HepG2 (cell line): ENCODE measurements around the gene RSBN1L. TPM values are rescaled to one million over a fixed set of nuclear protein-coding genes. Genes with fewer than 3 reads are reported as not detected.
A peak's percentile ranks its signal among the peaks of the same experiment; 100 is the strongest.

Experiments
- ATAC-seq: fragments of 200-7000 bp; cut with Tn5 transposase; 3 replicates; pipeline ENCODE4 v1.9.1; 2020; ENCODE audit warnings: mild to moderate bottlenecking, moderate library complexity
- BruUV-seq: library from RNA; stranded (reverse); fragments of 400-500 nt; replicated peaks from 2 replicates; lab custom pipeline; 2021; lab: Mats Ljungman, UMichigan
- CTCF ChIA-PET: fragments of 300-600 bp; formaldehyde crosslinking; extraction: SDS; loops from one replicate; lab custom pipeline; 2021; ENCODE audit warnings: low total read pairs, inconsistent platforms, low intra/inter-chr PET ratio; lab: Yijun Ruan, JAX
- POLR2A ChIA-PET: fragments of 350-600 bp; sonication (Branson Sonifier 250); formaldehyde crosslinking; loops from one replicate; lab custom pipeline; 2020; ENCODE audit warnings: antibody characterized with exemption, inconsistent platforms; lab: Yijun Ruan, JAX
- DNase-seq: peaks from one replicate; pipeline ENCODE4 v3.0.0-alpha.2; 2015; ENCODE audit warnings: low spot score
- FAIRE-seq: peaks from 3 replicates; lab custom pipeline; 2011; peaks lifted over from hg19 to GRCh38; lab: Jason Lieb, UNC
- H2AFZ ChIP-seq: one replicate; pipeline ENCODE4 v1.6.1; 2011; ENCODE audit warnings: low read length, inconsistent platforms
- H3K27ac ChIP-seq: fragments of 300-600 bp; 3 replicates; pipeline ENCODE4 v1.8.0; 2011; ENCODE audit warnings: mixed run types, mild to moderate bottlenecking, mixed read lengths, low read length, inconsistent platforms; ENCODE audit not compliant: insufficient read depth; ENCODE audit errors: extremely low read length
- H3K27me3 ChIP-seq, 2 experiments: fragments of 200-600 bp in 1 of 2; 2 replicates in 1 of 2; 3 replicates in 1 of 2; pipeline versions ENCODE4 v1.6.0 to v1.8.0; 2011; ENCODE audit warnings: low read length in 2 of 2, mild to moderate bottlenecking in 2 of 2, moderate library complexity in 2 of 2, inconsistent platforms in 1 of 2; ENCODE audit not compliant: insufficient read depth in 2 of 2, control insufficient read depth in 1 of 2
- H3K36me3 ChIP-seq, 2 experiments: fragments of 200-600 bp in 1 of 2; replicated peaks in 1 of 2; 2 replicates in 1 of 2; 3 replicates in 1 of 2; pipeline versions ENCODE4 v1.5.1 to v1.8.0; 2011; ENCODE audit warnings: low read length in 2 of 2, inconsistent platforms in 1 of 2; ENCODE audit not compliant: insufficient read depth in 2 of 2, control insufficient read depth in 1 of 2
- H3K4me1 ChIP-seq: 2 replicates; pipeline ENCODE4 v1.5.1; 2012; ENCODE audit warnings: low read length, inconsistent platforms; ENCODE audit not compliant: insufficient read depth
- H3K4me2 ChIP-seq: 2 replicates; pipeline ENCODE4 v1.6.0; 2011; ENCODE audit warnings: low read depth, low read length, inconsistent platforms
- H3K4me3 ChIP-seq, 3 experiments: fragments of 200-600 bp in 1 of 3; sonication (generic), shearing (Covaris generic) in 1 of 3; replicated peaks in 1 of 3; 2 replicates each; pipeline ENCODE4 v1.5.1; 2011 to 2016; ENCODE audit warnings: low read length in 3 of 3, inconsistent platforms in 2 of 3, low read depth in 2 of 3, mild to moderate bottlenecking in 2 of 3, control low read depth in 1 of 3, mixed read lengths in 1 of 3; ENCODE audit not compliant: insufficient read depth in 1 of 3
- H3K79me2 ChIP-seq: one replicate; pipeline ENCODE4 v1.6.1; 2011; ENCODE audit warnings: low read length, inconsistent platforms; ENCODE audit not compliant: insufficient read depth
- H3K9ac ChIP-seq: 2 replicates; pipeline ENCODE4 v1.6.0; 2011; ENCODE audit warnings: mild to moderate bottlenecking, low read depth, low read length, inconsistent platforms; ENCODE audit not compliant: insufficient read depth
- H3K9me3 ChIP-seq: 2 replicates; pipeline ENCODE4 v1.5.1; 2012; ENCODE audit warnings: mild to moderate bottlenecking, low read length
- H4K20me1 ChIP-seq: 2 replicates; pipeline ENCODE4 v1.6.0; 2011; ENCODE audit warnings: inconsistent platforms, mild to moderate bottlenecking, low read length, moderate library complexity; ENCODE audit not compliant: insufficient read depth
- ATM ChIP-seq: fragments of 450-650 bp; IDR thresholded peaks from 2 replicates; pipeline ENCODE4 v1.7.1; 2017; ENCODE audit warnings: mild to moderate bottlenecking, borderline replicate concordance
- GABPA ChIP-seq, 2 experiments: IDR thresholded peaks; 2 replicates each; pipeline ENCODE4 v1.6.1; 2011 to 2016; ENCODE audit warnings: low read depth in 2 of 2, low read length in 1 of 2, missing biosample characterization in 1 of 2, missing genetic modification characterization in 1 of 2
- IKZF5 ChIP-seq: IDR thresholded peaks from 2 replicates; pipeline ENCODE4 v1.6.1; 2018; ENCODE audit warnings: missing genetic modification reagents, mild to moderate bottlenecking, missing compliant biosample characterization
- SMAD9 ChIP-seq: sonication (generic); formaldehyde crosslinking; IDR thresholded peaks from 2 replicates; pipeline ENCODE4 v1.5.1; 2020; ENCODE audit warnings: mild to moderate bottlenecking, missing genetic modification reagents
- TRIM24 ChIP-seq: sonication (generic); formaldehyde crosslinking; IDR thresholded peaks from 2 replicates; pipeline ENCODE4 v1.8.0; 2022; ENCODE audit warnings: mild to moderate bottlenecking, missing genetic modification reagents
- ZMYM2 ChIP-seq: sonication (generic); formaldehyde crosslinking; IDR thresholded peaks from 2 replicates; pipeline ENCODE4 v1.8.0; 2022; ENCODE audit warnings: mild to moderate bottlenecking, missing genetic modification reagents
- ZNF614 ChIP-seq: IDR thresholded peaks from 2 replicates; pipeline ENCODE4 v1.6.1; 2018; ENCODE audit warnings: missing biosample characterization, missing genetic modification reagents, inconsistent platforms, borderline replicate concordance
- WGBS: methylation state at CpG from one replicate; pipeline ENCODE4 v1.1.6; 2017; ENCODE audit warnings: low lambda C conversion rate; 5-methylcytosine and 5-hydroxymethylcytosine counted together
- in situ Hi-C: cut with HindIII; loops from 2 replicates; pipeline ENCODE4 v1.10.0; 2017; ENCODE audit warnings: low pct_unique_long_range_greater_than_20kb; ENCODE audit not compliant: extremely low pct_ligation_motif_present
- intact Hi-C: fragments of 100-400 bp; cut with micrococcal nuclease; formaldehyde crosslinking; loops from one replicate; pipeline ENCODE4 v1.10.0; 2022; ENCODE audit not compliant: unreplicated experiment
- polyA plus RNA-seq, 8 experiments: library from polyadenylated mRNA; depleted of rRNA in 3 of 8; stranded (reverse) in 7 of 8; unstranded in 1 of 8; fragments of >200 nt; fragmentation: Illumina TruSeq in 4 of 8; extraction: Trizol in 4 of 8; gene quantifications; 2 replicates each; pipeline versions ENCODE4 v1.2.1 to v1.2.3, GENCODE V29; 2011 to 2016; ENCODE audit warnings: low read depth in 4 of 8, missing spikeins in 1 of 8, mixed read lengths in 1 of 8; ENCODE audit not compliant: insufficient read depth in 1 of 8
- total RNA-seq, 5 experiments: library from RNA; depleted of rRNA; stranded (reverse); fragments of >200 nt; fragmentation: Illumina TruSeq; extraction: Trizol; gene quantifications; 2 replicates each; pipeline ENCODE4 v1.2.3, GENCODE V29; 2016; ENCODE audit warnings: low read depth in 1 of 5
- TF ChIP-seq, protein P1 (sequence below): fragments of 450-650 bp; IDR thresholded peaks from 2 replicates; pipeline ENCODE4 v1.6.1; 2017; ENCODE audit warnings: mild to moderate bottlenecking
- TF ChIP-seq, protein P2 (sequence below): sonication (generic); formaldehyde crosslinking; IDR thresholded peaks from 2 replicates; pipeline ENCODE4 v1.4.0; 2020; ENCODE audit warnings: mild to moderate bottlenecking, low read depth, missing genetic modification reagents
- TF ChIP-seq, protein P3 (sequence below): sonication (generic); formaldehyde crosslinking; conservative IDR thresholded peaks from 2 replicates; pipeline ENCODE4 v1.8.1; 2023; ENCODE audit warnings: missing genetic modification reagents
- TF ChIP-seq, protein P4 (sequence below): sonication (generic); formaldehyde crosslinking; IDR thresholded peaks from 2 replicates; pipeline ENCODE4 v1.8.0; 2022; ENCODE audit warnings: mild to moderate bottlenecking, missing genetic modification reagents; ENCODE audit not compliant: insufficient replicate concordance
- TF ChIP-seq, protein P5 (sequence below): IDR thresholded peaks from 2 replicates; pipeline ENCODE4 v1.6.1; 2012; ENCODE audit warnings: low read length, improper control_type of control experiment

The RSBN1L gene
- total and polyA plus RNA-seq, 2 of the 13 experiments (the other 11 are each of a cell fraction or from before 2014, with no cell fraction given) = 7.7 to 21.3 TPM

- no peaks in the 10 kb centered on the region for H3K27me3 ChIP-seq
- no peak for DNase-seq
- intact Hi-C loops (no loop called here), in situ Hi-C loops (no loop called here)
- H3K27ac ChIP-seq = no peak overlapping the region
- ATAC-seq = peak; percentile 20; the same call in 1 of the 3 replicates
- no peak overlapping the region for H3K4me2 ChIP-seq
- no TSS peak for BruUV-seq
- H3K79me2 ChIP-seq = no peaks in the 10 kb centered on the region
- peaks cover 3% of the 10 kb centered on the region for H3K4me1 ChIP-seq
- H3K36me3 ChIP-seq = no peaks in the 10 kb centered on the region; a peak in 1 of 5 replicates
- no peaks in the 10 kb centered on the region for H4K20me1 ChIP-seq
- no peak overlapping the region for H3K4me3 ChIP-seq
- POLR2A ChIA-PET = no interaction called here
- H3K9ac ChIP-seq = no peak overlapping the region
- 96% methylated on average over 2 of the region's 2 CpGs for WGBS
- peaks cover 12% of the 10 kb centered on the region for H3K9me3 ChIP-seq
- no peak for FAIRE-seq
- CTCF ChIA-PET = no interaction called here
- no peak overlapping the region for H2AFZ ChIP-seq
- no peak for TF ChIP-seq TRIM24 (CRISPR knock-in tag)
- TF ChIP-seq, protein P1, sequence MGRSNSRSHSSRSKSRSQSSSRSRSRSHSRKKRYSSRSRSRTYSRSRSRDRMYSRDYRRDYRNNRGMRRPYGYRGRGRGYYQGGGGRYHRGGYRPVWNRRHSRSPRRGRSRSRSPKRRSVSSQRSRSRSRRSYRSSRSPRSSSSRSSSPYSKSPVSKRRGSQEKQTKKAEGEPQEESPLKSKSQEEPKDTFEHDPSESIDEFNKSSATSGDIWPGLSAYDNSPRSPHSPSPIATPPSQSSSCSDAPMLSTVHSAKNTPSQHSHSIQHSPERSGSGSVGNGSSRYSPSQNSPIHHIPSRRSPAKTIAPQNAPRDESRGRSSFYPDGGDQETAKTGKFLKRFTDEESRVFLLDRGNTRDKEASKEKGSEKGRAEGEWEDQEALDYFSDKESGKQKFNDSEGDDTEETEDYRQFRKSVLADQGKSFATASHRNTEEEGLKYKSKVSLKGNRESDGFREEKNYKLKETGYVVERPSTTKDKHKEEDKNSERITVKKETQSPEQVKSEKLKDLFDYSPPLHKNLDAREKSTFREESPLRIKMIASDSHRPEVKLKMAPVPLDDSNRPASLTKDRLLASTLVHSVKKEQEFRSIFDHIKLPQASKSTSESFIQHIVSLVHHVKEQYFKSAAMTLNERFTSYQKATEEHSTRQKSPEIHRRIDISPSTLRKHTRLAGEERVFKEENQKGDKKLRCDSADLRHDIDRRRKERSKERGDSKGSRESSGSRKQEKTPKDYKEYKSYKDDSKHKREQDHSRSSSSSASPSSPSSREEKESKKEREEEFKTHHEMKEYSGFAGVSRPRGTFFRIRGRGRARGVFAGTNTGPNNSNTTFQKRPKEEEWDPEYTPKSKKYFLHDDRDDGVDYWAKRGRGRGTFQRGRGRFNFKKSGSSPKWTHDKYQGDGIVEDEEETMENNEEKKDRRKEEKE = no peak
- no peak for TF ChIP-seq ZNF614 (CRISPR knock-in tag)
- TF ChIP-seq, protein P2, sequence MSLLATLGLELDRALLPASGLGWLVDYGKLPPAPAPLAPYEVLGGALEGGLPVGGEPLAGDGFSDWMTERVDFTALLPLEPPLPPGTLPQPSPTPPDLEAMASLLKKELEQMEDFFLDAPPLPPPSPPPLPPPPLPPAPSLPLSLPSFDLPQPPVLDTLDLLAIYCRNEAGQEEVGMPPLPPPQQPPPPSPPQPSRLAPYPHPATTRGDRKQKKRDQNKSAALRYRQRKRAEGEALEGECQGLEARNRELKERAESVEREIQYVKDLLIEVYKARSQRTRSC = no peak
- no peak for TF ChIP-seq IKZF5 (CRISPR knock-in tag)
- TF ChIP-seq, protein P3, sequence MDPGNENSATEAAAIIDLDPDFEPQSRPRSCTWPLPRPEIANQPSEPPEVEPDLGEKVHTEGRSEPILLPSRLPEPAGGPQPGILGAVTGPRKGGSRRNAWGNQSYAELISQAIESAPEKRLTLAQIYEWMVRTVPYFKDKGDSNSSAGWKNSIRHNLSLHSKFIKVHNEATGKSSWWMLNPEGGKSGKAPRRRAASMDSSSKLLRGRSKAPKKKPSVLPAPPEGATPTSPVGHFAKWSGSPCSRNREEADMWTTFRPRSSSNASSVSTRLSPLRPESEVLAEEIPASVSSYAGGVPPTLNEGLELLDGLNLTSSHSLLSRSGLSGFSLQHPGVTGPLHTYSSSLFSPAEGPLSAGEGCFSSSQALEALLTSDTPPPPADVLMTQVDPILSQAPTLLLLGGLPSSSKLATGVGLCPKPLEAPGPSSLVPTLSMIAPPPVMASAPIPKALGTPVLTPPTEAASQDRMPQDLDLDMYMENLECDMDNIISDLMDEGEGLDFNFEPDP (CRISPR knock-in tag) = no peak
- TF ChIP-seq, protein P4, sequence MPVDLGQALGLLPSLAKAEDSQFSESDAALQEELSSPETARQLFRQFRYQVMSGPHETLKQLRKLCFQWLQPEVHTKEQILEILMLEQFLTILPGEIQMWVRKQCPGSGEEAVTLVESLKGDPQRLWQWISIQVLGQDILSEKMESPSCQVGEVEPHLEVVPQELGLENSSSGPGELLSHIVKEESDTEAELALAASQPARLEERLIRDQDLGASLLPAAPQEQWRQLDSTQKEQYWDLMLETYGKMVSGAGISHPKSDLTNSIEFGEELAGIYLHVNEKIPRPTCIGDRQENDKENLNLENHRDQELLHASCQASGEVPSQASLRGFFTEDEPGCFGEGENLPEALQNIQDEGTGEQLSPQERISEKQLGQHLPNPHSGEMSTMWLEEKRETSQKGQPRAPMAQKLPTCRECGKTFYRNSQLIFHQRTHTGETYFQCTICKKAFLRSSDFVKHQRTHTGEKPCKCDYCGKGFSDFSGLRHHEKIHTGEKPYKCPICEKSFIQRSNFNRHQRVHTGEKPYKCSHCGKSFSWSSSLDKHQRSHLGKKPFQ (CRISPR knock-in tag) = no peak
- no peak for TF ChIP-seq GABPA (IDR thresholded peaks at IDR 0.05; ENCODE audit: low read depth, low read length)
- no peak for TF ChIP-seq GABPA (CRISPR knock-in tag; IDR thresholded peaks at IDR 0.05; ENCODE audit: low read depth)
- no peak for TF ChIP-seq ZMYM2 (CRISPR knock-in tag)
- TF ChIP-seq, protein P5, sequence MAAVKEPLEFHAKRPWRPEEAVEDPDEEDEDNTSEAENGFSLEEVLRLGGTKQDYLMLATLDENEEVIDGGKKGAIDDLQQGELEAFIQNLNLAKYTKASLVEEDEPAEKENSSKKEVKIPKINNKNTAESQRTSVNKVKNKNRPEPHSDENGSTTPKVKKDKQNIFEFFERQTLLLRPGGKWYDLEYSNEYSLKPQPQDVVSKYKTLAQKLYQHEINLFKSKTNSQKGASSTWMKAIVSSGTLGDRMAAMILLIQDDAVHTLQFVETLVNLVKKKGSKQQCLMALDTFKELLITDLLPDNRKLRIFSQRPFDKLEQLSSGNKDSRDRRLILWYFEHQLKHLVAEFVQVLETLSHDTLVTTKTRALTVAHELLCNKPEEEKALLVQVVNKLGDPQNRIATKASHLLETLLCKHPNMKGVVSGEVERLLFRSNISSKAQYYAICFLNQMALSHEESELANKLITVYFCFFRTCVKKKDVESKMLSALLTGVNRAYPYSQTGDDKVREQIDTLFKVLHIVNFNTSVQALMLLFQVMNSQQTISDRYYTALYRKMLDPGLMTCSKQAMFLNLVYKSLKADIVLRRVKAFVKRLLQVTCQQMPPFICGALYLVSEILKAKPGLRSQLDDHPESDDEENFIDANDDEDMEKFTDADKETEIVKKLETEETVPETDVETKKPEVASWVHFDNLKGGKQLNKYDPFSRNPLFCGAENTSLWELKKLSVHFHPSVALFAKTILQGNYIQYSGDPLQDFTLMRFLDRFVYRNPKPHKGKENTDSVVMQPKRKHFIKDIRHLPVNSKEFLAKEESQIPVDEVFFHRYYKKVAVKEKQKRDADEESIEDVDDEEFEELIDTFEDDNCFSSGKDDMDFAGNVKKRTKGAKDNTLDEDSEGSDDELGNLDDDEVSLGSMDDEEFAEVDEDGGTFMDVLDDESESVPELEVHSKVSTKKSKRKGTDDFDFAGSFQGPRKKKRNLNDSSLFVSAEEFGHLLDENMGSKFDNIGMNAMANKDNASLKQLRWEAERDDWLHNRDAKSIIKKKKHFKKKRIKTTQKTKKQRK = no peak
- TF ChIP-seq ATM = no peak
- TF ChIP-seq SMAD9 (CRISPR knock-in tag) = no peak
Measured at GRCh38 chr7:77788327-77788902, 92.2 kb downstream of the RSBN1L start.
